NCI-H2171 treated with DMSO at 0.1 percent for 48 hours (cell line): ENCODE data around the gene CATSPERD.
A peak's percentile ranks its signal among the peaks of the same experiment; 100 is the strongest.

Experiments
- DNase-seq: peaks from one replicate; lab custom pipeline; 2025; lab: John Stamatoyannopoulos, UW

Gene CATSPERD

DNA sequence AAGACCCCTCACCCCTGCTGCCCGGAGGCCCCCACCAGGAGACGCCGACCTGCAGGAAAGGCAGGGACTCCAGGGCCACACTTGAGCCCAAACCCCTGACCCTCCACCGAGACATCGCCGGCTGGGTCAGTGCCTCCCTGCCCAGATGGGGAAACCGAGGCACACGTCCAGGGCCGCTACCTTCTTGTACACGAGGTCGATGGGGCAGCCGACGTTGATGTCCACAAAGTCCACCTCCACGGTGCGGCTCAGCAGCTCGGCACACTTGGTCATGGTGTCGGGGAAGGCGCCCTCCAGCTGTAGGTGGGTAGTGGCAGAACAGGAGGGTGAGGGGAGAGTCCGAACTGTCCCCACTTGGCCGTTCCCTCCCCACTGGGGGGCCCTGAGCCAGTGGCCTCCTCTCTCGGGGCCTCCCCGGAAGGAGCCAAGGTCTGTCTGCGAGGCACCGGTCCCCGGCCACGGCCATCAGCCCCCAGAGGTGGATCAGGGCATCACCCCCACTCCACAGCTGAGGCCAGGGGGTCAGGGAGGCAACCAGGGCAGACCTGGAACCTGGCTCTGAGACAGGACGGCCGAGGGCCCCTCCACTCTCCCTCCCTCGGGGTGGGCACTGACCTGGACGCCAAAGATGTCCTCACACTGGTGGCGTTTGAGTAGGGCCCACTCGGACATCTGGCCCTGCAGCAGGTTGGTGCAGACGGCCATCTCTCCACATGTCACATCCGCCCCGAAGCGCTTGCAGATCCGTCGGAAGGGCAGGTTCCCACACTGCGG lies 67.2 kb downstream of the CATSPERD start:
- no peak for DNase-seq

DNA sequence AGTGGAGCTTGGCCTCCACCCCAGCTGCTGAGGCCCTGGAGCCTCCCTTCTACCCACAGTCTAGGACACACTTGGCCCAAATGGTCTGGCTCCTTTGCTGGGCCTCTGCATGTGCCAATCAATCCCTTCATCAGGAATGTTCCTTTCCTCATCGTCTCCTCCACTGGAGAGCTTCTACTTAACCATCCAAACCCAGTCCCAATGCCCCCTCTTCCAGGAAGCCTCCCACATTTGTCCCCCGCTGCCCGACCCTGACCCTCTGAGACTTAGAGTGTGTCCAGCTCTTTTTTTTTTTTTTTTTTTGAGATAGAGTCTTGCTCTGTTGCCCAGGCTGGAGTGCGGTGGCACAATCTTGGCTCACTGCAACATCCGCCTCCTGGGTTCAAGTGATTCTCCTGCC lies 68.0 kb downstream of the CATSPERD start:
- no peak for DNase-seq

DNA sequence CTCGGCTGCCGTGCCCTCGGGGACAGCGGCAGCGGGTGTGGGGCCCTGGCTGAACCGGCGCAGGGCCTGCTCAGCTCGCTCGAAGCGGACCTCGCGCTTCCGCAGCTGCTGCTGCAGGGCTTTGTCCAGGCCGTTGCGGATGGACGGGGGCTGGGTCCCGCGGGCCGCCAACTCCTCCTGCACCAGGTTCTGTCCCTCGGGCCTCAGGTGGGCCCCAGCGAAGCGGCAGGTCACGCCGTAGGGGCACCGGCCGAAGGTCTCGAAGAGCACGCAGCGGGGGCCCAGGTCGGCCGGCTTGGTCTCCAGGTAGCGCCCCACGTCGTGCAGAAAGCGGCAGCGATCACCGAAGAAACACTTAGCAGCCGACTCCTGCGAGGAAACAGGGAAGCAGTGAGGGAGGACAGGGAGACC lies 68.9 kb downstream of the CATSPERD start:
- no peak for DNase-seq

DNA sequence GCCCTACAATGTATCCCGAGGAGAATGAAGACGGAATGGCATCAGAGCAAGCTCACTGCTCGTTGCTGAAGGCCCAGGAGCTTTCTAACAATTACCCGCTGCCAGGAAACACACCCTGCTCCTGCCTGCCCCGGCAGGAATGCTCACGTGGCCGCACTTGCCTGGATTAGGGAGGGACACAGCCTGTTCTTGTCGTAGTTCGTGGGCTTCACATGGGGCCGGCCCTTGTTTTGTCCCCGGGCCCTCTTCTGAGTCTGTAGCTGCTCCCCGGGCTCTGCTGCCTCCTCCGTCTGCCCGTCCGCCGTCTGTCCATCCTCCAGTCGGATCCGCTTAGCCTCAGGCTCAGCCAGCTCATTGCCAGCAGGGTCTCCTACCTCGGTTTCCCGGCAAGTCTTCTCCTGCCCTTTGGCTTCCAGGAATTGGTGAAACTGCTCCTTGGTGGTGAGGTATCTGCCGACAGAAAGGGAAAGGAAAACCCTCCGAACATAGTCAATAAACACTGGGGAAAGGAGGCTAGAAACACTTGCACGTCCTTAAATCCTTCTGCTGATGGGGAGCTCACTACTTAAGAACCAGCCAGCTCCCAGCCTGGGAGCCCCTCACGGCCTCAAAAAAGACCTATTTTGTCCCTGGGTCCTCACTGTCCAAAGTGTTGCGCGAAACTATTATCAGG lies 69.6 kb downstream of the CATSPERD start:
- DNase-seq: no peak

DNA sequence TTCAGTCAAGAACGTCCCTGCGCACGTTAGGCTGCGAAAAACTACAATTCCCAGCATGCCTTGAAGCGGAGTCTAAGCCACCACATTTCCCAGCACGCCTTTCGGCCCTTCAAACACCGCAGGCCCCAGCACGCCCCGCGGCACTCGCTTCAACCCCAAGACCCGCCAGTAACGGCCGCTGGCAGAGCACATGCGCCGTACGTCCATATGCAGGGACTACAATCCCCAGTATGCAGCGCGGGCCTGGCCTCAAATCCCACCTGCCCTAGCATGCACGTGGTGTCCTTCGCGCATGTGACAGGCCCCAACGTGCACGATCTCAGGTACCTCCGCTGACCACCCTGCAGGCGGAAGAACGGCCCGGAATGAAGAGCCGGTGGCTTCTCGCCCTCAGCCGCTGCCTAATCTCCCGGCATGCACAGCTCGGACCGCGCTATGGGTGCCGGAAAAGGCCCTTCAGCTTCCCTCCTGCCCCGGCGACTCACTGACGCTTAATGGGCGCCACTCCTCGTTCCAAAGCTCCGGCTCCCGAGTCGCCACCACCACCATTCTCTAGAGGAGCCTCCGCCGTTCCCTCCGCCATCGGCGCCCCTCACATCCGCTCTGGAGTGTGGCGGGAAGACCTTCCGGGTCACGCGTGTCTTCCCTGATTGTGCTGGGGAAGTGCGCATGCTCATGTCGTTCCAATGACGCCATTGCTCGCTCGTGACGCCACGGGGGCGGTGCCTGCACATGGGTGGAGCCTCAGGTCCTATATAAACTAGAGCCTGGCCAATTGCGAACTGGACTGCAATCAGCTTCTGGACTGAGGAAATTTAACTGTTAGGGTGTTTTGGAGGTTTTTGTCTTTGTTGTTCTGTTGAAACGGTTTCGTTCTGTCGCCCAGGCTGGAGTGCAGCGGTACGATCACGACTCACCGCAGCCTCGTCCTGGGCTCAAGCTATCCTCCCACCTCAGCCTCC lies 70.4 kb downstream of the CATSPERD start, which contains the start of gene DUS3L:
Gene DUS3L (minus strand): TSS at position 605 of the 962 bp plus-strand sequence. CDS start 22 bp downstream, at position 583.
- peak; percentile 98 for DNase-seq

DNA sequence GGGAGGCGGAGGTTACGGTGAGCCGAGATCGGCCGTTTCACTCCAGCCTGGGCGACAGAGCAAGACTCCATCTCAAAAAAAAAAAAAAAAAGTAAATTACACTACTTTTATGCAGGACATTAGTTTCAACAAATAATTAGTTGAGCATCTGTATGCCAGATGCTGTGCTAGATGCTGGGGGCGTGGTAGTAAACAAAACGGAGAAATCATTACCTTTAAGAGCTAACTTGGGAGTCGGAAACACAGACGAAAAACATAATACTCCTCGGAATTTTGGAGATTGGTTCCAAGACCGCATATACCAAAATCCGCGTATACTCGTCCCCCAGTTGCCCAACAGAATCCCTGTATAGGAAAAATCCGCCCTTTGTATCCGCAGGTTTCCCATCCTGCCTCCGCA lies 71.8 kb downstream of the CATSPERD start:
- no peak for DNase-seq

DNA sequence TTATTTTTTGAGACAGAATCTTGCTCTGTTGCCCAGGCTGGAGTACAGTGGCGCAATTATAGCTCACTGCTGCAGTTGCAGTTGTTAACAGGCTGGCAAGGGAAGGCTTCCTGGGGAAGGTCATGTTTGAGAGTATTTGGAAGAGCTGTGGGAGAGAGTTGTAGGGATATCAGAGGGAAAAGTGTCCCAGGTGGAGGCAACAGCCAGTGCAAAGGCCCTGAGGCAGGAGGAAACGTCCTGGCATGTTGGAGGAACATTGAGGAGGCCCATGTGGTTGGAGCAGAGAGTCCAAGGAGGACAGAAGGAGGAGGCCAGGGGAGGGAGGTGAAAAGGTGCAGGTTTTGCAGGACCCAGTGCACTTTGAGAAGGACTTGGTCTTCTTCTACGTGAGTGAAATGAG lies 72.8 kb downstream of the CATSPERD start:
- no peak for DNase-seq

DNA sequence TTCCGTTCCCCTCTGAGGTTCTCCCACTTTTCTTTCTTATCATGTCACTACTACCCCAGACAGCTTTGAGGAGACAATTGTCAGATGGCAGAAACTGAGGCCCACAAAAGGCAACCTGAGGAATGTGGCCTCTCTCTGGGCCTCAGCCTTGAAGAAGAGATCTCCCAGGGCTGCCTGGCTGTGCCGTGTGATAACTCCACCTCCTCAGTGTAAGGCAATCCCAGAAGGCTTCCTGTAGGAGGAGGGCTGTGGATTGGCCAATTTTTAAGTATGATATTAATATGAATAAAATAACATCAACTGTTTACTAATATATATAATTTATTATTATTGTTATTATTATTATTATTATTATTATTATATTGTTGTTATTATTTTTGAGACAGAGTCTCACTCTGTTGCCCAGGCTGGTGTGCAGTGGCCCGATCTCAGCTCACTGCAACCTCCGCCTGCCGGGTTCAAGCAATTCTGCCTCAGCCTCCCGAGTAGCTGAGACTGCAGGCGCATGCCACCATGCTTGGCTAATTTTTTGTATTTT lies 75.0 kb downstream of the CATSPERD start:
- no peak for DNase-seq

DNA sequence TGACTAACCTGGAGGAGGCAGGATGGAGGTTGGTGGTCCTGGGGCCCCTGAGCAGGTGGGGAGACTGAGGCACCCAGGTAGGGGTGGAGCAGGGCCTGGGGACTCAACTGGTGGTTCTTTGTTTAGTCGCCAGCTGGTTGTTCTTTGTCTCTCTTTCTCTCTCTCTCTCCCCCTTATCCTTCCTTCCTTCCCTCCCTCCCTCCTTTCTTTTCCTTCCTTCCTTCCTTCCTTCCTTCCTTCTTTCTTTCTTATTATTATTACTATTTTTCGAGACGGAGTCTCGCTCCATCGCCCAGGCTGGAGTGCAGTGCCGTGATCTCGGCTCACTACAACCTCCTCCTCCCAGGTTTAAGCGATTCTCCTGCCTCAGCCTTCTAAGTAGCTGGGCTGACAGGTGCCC lies 77.8 kb downstream of the CATSPERD start:
- no peak for DNase-seq

DNA sequence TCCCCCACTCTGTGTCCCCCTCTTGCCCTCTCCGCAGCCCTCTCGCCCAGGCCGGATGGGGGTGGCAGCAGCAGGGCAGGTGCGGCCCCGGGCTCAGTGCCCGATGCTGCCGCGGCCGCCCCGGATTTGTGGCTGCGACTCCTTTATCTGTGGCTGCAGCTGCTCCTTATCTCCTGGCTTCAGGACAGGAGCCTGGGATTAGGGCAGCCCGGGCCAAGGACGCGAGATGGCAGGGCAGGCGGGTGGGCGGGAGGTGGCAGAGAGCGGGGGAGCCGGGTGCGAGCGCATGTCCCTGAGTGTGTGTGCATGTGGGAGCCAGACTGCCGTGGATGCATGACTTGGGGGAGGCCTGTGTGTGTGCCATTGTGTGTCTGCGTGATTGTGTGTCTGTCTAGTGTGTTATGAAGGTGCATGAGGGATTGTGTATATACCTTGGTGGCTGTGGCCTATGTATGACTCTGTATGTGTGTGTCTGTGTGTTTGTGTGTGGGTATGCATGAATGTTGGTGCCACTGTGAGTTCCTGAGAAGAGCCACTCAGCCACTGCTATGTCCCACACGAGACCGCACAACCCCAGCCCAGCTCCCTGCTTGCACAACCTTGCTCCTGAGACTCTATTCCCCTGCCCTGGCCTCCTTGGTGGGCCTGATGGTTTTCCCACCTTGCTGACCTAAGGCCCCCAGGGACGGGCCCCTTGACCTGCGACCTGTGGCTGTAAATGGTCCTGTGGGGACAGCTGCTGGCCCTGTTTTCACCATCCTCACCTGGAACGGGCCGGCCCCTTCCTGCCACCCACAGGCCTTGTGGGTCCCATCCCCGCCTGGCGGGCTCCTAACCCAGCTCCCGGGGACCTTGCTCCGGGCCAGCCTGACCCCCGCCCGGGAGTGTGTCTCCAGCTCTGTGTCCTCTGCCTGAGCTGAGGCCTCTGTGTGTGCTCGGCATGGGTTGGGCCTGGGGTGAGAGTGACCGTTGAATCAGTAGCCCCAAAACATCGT lies 79.1 kb downstream of the CATSPERD start:
- DNase-seq: no peak

DNA sequence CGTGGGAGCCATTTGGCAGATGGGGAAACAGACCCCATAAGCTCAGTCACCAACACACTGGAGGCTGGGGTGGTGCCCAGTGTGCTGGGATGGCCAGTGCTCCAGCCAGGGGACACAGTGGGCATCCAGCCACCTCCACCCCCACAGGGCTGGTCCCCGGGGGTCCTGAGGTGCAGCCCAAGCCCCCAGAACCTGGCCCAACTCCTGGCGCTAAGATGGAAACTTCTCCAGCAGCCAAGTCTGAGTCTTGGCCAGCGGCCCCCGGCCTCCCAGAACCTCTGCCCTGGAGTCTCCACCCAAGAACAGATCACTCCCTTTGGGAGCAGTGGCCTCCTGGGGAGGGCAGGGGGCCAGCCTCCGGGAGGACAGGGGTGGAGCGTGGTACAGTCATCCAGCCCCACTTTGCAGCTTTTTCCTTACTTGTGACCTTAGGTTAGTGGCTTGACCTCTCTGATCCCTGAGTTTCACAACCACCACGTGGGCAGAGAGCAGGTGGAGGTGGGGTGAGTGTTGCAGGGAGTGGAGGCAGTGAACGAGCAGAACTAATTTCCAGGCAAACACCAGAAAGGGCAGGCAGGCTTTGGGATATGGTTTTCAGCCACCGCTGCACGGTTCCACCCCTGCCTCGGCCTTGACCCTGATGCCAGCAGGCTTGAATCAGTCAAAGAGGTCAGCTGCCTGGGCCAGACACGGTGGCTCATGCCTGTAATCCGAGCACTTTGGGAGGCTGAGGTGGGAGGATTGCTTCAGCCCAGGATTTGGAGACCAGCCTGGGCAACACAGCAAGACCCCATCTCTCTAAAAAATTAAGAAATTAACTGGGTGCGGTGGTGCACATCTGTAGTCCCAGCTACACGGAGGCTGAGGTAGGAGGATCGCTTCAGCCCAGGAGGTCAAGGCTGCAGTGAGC lies 80.2 kb downstream of the CATSPERD start:
- DNase-seq: no peak

DNA sequence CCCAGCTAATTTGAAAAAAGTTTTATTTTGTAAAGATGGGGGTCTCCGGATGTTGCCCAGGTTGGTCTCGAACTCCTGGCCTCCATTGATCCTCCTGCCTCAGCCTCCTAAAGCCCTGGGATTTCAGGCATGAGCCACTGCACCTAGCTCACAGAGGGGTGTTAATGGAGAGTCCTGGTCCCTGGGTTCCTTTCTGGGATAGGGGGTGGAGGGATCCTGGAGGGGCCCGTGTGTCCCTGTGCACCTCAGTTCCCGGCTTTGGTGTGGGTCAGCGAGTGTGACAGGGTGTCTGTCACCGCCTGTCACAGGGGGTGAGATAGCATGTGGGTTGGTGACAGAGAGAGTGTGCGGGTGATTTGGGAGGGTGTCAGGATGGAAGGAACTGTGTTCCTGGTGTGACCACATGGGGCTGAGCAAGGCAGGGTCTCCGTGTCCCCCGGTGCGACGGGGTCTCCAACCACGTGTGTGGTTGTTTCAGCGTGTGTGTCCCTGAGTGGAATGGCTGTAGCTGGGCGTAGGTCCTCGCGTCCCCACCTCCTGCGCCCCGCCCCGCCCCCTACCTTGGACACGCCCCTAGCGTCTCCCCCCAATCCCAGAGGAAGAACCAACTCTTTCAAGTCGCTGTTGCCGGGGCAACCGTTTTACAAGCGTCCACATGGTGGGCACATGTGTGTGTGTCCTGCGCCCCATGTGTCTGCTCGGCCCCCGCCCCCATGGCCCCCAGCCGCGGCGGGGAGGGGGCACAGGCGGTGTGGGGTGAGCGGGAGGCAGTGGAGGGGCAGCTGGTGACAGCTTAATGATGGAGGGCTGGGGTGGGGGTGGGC lies 81.6 kb downstream of the CATSPERD start:
- peak; percentile 62 for DNase-seq

DNA sequence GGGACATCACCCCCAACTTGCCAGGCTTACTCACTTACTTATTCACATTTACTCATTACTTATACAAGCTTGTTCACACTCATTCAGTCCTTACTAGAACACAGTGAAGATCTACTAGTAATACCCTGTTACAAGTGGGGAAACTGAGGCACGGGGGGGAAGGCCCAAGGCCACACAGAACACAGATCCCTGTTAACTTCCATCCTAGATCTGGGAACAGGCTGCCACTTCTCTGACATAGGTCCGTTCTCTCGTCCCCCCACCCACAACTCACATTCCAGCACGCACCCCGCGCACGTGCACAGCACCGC lies 83.0 kb downstream of the CATSPERD start:
- DNase-seq: no peak

DNA sequence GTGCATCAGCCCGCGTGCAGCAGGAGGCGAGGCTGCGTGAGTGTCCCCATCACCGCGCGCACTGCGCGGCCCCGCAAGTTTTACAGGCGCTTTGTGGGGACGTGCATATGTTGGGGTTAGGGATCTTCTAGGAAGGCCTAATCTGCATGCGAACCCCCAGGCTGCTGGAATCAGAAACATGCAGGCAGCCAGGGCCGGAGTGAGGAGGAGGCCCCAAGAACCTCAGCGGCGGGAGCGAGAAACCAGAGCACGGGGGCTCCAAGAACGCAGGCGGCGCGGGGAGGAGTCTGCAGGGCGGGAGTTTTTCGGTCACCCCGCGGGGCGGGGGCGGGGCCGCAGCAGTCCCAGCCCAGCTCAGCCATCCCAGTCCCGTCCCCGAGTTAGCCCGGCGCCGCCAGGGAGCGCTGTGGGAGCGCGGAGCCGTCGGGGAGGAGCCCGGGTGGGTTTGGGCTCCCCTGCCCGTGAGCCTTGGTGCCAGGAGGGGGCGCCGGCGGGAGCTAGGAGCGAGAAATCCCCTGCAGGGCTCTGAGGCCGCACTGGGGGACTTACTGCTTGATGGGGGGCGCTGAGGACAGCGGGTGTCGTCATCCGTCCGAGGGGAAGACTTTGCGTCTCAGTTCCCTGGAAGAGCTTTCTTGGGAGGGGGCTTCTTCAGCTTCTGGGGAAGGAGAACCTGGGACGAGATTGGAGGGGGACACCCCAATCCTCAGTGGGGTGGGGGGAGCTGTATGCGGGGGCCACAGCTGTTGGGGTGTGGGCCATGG lies 83.5 kb downstream of the CATSPERD start:
- peak; percentile 90 for DNase-seq

DNA sequence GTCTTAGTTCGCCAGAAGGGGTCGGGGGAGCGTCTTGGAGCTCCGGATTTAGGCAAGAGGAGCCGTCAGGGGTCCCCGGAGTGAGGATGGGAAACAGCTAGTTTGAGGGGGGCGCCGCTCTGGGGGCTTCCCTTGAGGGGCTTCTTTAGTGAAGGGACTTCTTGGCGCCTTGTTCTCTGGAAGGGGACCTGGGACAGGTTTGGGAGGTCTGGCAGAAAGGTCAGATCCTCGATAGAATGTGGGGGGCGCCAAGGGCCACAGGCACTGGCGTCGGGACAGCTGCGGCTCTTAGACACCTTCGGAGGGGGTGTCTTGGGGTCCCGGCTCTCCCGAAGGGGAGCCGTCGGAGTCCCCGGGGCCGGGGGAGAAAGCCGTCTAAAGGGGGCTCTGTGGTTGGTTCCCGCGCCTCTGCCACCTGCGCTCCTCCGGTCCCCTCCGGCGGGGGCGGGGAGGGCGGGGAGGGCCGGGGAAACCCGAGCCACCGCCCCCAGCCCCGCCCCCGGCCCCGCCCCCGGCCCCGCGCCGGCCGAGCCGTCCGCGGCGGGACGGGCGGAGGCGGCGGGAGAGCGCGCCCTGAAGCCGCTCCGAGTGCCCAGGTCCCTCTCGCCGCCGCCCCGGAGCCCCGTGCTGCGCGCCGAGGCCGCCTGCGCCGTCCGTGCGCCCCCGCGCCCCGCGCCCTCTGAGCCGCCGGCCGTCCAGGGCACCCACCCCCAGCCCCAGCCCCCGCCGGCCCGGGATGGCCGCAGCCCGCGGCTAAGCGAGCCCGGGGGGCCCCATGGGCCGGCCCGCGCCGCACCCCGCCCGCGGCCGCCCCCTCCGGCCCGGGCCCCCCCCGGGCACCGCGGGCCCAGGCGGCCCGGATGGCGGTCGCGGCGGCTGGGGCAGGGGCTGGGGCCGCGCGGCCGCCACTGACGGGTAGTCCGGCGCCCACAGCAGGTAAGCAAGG lies 84.4 kb downstream of the CATSPERD start, which contains the start of gene NRTN:
Gene NRTN (plus strand): TSS at position 552 of the 946 bp plus-strand sequence. CDS start 19,099 bp downstream, outside the sequence.
- DNase-seq: peak; percentile 28

DNA sequence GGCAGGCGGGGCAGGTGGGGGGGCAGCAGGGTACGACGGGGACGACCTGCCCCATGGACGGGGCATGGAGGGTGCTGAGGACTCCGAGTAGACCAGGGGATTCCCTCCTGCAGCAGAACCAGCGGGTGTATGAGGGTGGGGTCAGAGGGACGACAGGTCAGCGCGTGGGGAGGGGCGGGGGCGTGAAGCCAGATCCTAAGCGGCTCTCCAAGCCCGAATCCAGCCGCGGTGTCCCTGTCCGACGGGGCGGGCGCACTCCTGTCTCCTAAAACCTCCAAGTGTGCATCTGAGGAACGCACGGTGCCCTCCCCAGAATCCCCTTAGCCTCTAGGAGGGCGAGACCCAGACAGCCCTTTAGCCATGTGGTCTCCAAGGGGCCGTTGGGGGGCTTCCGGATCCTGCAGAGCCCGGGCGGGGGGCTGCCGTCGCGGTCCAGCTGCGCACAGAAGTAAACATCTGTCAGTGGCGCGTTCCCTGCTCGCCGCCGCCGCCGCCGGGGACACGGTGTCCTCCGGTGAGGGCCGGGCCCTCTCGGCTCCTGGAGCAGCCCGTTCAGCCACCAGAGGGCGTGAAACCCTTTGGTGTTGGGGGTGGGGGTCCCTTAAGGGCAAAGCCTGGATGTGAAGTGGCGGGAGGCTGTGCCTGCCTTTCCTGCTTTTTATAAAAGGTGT lies 85.2 kb downstream of the CATSPERD start:
- peak; percentile 68 for DNase-seq
